Measurements from ENCODE around the gene MESP2.

The MESP2 gene, protein sequence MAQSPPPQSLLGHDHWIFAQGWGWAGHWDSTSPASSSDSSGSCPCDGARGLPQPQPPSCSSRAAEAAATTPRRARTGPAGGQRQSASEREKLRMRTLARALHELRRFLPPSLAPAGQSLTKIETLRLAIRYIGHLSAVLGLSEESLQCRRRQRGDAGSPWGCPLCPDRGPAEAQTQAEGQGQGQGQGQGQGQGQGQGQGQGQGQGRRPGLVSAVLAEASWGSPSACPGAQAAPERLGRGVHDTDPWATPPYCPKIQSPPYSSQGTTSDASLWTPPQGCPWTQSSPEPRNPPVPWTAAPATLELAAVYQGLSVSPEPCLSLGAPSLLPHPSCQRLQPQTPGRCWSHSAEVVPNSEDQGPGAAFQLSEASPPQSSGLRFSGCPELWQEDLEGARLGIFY

DNA sequence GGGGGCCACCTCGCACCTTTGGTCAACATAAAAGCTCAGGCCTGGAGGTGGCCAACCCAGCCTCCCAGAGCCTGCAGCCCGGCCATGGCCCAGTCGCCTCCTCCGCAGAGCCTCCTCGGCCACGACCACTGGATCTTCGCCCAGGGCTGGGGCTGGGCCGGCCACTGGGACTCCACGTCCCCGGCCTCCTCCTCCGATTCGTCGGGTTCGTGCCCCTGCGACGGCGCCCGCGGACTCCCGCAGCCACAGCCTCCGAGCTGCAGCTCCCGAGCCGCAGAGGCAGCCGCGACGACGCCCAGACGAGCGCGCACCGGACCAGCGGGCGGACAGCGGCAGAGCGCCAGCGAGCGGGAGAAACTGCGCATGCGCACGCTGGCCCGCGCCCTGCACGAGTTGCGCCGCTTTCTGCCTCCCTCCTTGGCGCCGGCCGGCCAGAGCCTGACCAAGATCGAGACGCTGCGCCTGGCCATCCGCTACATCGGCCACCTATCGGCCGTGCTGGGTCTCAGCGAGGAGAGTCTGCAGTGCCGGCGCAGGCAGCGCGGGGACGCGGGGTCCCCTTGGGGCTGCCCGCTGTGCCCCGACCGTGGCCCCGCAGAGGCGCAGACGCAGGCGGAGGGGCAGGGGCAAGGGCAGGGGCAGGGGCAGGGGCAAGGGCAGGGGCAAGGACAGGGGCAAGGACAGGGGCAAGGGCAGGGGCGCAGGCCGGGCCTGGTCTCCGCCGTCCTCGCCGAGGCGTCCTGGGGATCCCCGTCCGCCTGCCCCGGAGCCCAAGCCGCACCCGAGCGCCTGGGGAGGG lies at the start of gene MESP2:
TSS of gene MESP2 (plus strand) at position 59 of the 799 bp plus-strand sequence. CDS start at position 85, 26 bp downstream.
- DNase-seq (ENCODE audit: low read depth): peak; percentile 21

- DNase-seq (ENCODE audit: low read depth): no peak
Observed at GRCh38 chr15:89728254-89728653, 47.9 kb upstream of the MESP2 start.

DNA sequence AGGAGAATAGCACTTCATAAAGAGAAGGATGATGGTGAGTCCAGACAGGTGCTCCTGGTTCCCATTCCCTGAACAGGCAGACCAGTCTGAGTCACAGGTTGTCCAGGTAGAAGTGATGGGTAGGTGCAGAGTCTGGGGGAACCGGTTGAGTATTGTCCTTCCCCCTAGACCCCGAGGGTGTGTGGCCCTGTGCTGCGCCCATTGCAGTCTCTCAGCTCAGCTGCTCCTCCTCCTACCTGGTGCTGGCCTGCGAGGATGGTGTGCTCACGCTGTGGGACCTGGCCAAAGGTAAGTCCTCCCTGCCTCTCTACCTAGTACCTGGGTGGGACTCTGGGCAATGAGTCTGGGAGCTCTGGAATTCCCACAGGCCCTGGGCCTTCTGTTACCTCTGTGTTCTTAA lies 44.9 kb upstream of the MESP2 start:
- no peak for DNase-seq (ENCODE audit: low read depth)

GRCh38 chr15:89732451-89733172 lies 43.5 kb upstream of the MESP2 start:
- no peak for DNase-seq (ENCODE audit: low read depth)

DNA sequence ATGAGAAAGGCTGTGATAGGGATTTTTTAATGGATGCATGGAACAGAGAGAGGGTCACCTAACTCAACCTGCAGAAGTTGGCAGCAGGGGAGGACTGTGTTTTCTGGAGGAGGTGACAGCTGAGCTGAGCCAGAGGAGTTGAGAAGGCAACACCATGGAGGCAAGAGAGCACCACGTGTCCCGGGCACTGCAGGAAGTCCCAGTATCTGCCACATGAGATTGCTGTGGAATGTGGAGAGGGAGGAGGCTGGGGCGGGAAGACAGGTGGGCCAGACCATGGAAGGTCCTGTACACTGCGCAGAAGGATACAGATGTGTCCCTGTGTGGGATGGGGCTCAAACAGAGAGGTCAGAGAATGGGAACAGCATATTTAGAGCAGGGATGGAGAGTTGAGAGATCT lies 40.4 kb upstream of the MESP2 start:
- DNase-seq (ENCODE audit: low read depth): no peak

DNA sequence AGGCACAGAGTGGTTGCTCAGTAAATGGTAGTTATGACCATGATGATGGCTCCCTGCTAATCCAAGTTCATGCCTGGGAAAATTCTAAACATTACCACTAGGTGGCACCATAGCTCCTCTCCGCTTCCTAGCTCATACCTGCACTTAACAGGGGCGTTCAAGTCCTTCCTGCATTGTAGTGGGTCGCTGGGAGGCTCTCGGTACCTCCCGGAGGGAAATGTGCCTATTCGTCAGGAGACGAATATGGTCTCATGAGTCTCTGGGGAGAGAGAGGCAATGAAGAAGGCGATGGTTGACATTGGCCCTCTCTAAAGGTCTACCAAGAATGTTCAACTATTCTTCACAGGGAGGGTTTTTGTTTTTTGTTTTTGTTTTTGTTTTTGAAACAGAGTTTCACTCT lies 36.0 kb upstream of the MESP2 start:
- peak; percentile 16 for DNase-seq (ENCODE audit: low read depth)

- DNase-seq (ENCODE audit: low read depth): no peak
Observed at GRCh38 chr15:89743011-89743410, 33.1 kb upstream of the MESP2 start.

GRCh38 chr15:89743594-89743993 lies 32.5 kb upstream of the MESP2 start:
- no peak for DNase-seq (ENCODE audit: low read depth)

DNA sequence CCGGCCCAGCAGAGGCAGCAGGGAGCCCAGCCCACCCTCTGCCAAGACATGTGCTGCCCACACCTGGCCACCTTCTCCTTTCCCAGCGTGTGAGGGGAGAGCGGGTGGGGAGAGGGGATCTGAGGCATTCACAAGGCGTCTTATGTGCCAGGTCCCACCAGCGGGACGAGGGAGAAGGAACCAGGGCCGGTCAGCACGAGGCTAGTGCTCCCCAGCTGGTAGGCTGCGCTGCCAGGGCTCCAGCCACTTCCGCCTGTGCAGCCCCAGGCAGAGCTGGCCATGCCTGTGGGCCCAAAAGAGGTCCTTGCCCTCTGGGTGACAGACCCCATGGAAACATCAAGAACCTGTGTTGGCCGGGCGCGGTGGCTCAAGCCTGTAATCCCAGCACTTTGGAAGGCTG lies 31.0 kb upstream of the MESP2 start:
- DNase-seq (ENCODE audit: low read depth): no peak

GRCh38 chr15:89745768-89746167 lies 30.4 kb upstream of the MESP2 start:
- no peak for DNase-seq (ENCODE audit: low read depth)

DNA sequence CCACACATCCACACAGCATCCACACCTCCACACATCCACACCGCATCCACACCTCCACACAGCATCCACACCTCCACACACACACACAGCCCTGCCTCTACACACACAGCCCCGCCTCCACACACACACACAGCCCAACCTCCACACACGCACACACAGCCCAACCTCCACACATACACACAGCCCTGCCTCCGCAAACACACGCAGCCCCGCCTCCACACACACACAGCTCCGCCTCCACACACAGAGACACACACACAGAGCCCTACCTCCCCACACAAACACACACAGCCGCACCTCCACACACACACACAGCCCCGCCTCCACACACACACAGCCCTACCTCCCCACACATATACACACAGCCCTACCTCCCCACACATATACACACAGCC lies 29.7 kb upstream of the MESP2 start:
- DNase-seq (ENCODE audit: low read depth): no peak

DNA sequence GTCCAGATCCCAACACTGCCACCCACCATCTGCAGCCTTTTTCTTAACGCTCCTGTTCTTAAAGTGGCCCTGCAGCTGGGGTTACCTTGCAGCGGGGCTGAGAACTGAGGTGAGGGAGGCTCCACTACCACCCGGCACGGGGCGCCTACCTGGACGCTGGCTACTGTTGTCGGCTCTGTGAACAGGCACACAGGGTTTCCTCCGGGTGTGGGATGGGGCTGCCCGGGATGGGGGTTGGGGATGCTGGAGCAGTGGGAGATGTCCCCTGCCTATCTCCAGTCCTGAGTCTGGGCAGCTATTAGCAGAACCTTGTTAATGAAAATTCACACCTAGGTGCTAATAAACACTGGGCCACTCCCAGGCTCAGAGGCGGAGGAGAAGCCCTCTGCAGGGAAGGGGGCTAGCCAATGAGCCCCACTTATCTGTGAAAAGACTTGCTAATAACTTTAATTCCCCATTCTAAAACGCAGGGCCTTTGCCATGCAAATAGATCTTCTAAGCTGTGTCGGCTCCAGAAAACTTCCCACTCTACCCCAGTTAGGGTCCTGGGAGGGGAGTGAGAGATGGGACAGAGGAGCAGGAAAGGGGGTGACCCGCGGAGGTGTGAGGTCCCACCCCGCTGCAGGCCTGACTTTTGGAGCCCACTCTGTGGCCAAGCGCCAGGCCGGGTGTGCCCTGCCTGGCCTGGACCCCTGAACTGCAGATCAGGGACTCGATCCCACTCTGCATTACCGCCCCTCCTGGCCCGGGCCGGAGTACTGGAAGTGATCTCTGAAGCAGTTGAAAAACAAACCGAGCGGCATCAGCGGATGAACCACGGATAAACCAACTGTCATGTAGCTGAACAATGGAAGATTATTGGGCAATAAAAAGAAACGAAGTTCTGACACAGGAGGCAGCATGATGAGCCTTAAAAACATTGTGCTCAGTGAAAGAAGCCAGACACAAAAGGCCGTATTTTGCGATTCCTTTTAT lies 28.1 kb upstream of the MESP2 start:
- no peak for DNase-seq (ENCODE audit: low read depth)

- DNase-seq (ENCODE audit: low read depth): no peak
Observed at GRCh38 chr15:89749054-89749453, 27.1 kb upstream of the MESP2 start.

DNA sequence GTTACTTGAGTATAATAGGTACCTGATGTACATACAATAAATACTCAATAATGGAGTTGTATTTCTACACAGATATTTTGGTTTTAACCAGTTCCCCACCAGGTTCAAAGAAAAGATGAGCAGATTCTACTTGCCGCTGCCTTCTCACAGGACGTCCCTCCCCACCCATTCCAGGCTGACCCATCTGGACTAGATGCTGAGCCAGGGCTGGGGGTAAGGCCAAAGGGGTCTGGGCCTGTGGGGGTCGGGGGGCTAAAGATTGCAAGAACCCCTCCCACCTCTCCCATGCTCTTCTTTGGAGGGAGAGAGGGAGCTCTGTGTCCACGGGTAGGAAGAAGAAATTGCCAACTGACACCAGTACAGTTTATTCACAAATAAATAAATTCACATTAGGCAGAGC lies 26.6 kb upstream of the MESP2 start:
- no peak for DNase-seq (ENCODE audit: low read depth)

DNA sequence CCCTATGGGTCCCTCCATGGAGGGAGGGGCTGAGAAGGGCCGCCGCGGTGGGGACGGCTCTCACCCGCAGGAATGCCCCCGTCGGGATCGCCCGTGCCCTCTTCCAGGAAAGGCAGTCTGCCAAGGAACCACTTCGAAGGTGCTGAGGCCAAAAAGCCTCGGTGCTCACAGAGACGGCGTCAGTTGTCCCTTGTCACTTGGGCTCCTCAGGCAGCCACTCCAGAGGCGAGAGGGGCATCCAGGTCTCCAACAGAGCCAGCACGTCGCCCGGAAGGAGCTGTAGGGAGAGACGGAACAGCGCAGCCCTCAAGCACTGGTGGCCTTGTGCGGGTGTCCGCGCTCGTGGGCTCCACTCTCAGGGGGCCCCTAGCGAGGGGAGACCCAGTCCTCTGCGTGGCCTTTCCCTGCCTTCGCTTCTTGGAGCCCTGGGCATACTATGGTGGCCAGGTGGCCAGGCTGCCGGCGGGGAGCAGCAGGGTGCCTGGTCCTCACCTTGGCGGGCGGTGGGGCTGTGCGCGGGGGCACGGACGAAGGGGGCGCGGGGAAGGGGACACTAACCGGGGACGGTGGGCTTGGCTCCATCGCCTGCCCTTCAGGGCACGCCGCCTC lies 26.1 kb upstream of the MESP2 start:
- DNase-seq (ENCODE audit: low read depth): no peak

DNA sequence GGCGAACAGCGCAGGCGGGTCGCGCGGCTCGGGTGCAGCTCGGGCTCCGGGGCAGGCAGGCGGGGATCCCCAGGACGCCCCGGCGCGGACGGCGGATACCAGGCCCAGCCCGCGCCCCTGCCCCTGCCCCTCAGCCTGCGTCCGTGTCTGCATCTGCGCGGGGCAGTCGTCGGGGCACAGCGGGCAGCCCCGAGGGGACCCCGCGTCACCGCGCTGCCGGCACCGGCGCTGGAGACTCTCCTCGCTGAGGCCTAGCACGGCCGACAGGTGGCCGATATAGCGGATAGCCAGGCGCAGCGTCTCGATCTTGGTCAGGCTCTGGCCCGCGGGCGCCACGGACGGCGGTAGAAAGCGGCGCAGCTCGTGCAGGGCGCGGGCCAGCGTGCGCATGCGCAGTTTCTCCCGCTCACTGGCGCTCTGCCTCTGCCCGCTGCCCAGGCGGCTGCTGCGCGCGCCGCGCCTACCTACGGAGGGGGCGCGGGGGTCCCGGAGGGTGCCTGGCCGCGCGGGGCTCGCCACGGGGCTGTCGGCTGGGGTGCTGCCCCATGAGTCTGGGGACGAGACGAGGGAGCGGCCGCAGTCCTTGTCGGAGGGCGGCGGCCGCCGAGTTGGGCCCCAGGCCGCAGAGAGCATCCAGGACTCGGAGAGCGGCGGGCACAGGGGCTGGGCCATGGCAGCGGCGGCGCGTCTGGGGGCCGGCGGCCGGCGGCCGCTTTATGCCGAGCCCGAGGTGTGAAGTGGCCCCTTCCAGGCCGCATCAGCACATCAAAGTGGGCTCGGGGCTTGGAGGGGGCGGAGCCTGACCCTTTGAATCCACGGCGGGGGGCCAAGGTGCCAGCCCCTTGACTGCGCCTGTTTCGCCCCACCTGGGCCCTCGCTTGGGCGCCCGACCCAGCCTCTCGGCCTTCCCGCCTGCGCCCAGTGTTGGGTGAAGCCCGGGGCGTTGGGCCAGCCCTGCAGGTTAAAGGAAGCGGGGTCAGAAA lies 25.3 kb upstream of the MESP2 start, which contains the start of gene MESP1:
TSS of gene MESP1 (minus strand) at position 690 of the 983 bp plus-strand sequence. CDS start at position 672, 18 bp downstream.
- peak; percentile 76 for DNase-seq (ENCODE audit: low read depth)

- no peak for DNase-seq (ENCODE audit: low read depth)
Observed at GRCh38 chr15:89751748-89752147, 24.4 kb upstream of the MESP2 start.

GRCh38 chr15:89753855-89754254 lies 22.3 kb upstream of the MESP2 start:
- DNase-seq (ENCODE audit: low read depth): no peak

- DNase-seq (ENCODE audit: low read depth): no peak
Observed at GRCh38 chr15:89754361-89755154, 21.6 kb upstream of the MESP2 start.

Measured in activated T-cell treated with anti-CD3 and anti-CD28 coated beads for 1 hour (primary cell).